HCT116 (cell line): ENCODE results near the gene GATAD2B. TPM values are rescaled to one million over a fixed set of nuclear protein-coding genes. Genes with fewer than 3 reads are reported as not detected.

Experiments
- ATAC-seq: fragments of 200-7000 bp; cut with Tn5 transposase; 2 replicates; pipeline ENCODE4 v1.9.1; 2020; ENCODE audit warnings: mild to moderate bottlenecking, moderate library complexity
- BruUV-seq: library from RNA; stranded (reverse); fragments of 400-500 nt; replicated peaks from 2 replicates; lab custom pipeline; 2021; lab: Mats Ljungman, UMichigan
- CTCF ChIA-PET: fragments of 300-600 bp; sonication (Branson Sonifier 250); formaldehyde crosslinking; loops from one replicate; lab custom pipeline; 2021; ENCODE audit warnings: antibody characterized with exemption; lab: Charles Lee
- POLR2A ChIA-PET: fragments of 300-600, 350-600 bp; sonication (Branson Sonifier 250); formaldehyde crosslinking; loops from one replicate; lab custom pipeline; 2021; ENCODE audit warnings: antibody characterized with exemption; lab: Charles Lee
- RAD21 ChIA-PET, 2 experiments: fragments of 300-600 bp; sonication (Branson Sonifier 250); formaldehyde crosslinking; loops; one replicate each; lab custom pipeline; 2023; ENCODE audit warnings: low total read pairs in 2 of 2; ENCODE audit not compliant: uncharacterized antibody in 2 of 2, unreplicated experiment in 2 of 2, low non-redundant PET in 1 of 2; lab: Charles Lee
- DNase-seq: peaks from one replicate; pipeline ENCODE4 v3.0.0-alpha.2; 2010; ENCODE audit warnings: low read depth, low spot score
- H2AFZ ChIP-seq: fragments of 200-600 bp; shearing (Covaris generic), sonication (generic); 2 replicates; pipeline ENCODE4 v1.6.1; 2017; ENCODE audit warnings: low read depth, mixed run types, mixed read lengths, antibody characterized with exemption, low read length; ENCODE audit not compliant: poor library complexity, severe bottlenecking
- H3K27ac ChIP-seq: 2 replicates; pipeline ENCODE4 v1.5.1; 2012; ENCODE audit warnings: low read depth, low read length
- H3K27me3 ChIP-seq: fragments of 200-600 bp; sonication (generic); 2 replicates; pipeline ENCODE4 v1.6.1; 2016; ENCODE audit warnings: mixed run types, low read length, mixed read lengths; ENCODE audit not compliant: insufficient read depth
- H3K36me3 ChIP-seq, 2 experiments: fragments of 200-500 bp in 1 of 2; fragments of 200-600 bp in 1 of 2; sonication (Bioruptor generic) in 1 of 2; sonication (generic) in 1 of 2; 2 replicates each; pipeline versions ENCODE4 v1.5.1 to v1.6.1; 2014 to 2016; ENCODE audit warnings: low read length in 2 of 2, inconsistent platforms in 1 of 2, mixed read lengths in 1 of 2, mixed run types in 1 of 2; ENCODE audit not compliant: insufficient read depth in 2 of 2, control insufficient read depth in 1 of 2
- H3K4me1 ChIP-seq, 2 experiments: fragments of 200-600 bp in 1 of 2; sonication (generic) in 1 of 2; 2 replicates each; pipeline versions ENCODE4 v1.5.1 to v1.6.1; 2012 to 2017; ENCODE audit warnings: low read length in 2 of 2, inconsistent platforms in 1 of 2, mild to moderate bottlenecking in 1 of 2, mixed read lengths in 1 of 2, mixed run types in 1 of 2, moderate library complexity in 1 of 2; ENCODE audit not compliant: insufficient read depth in 2 of 2, control insufficient read depth in 1 of 2
- H3K4me2 ChIP-seq: fragments of 200-600 bp; sonication (generic); 2 replicates; pipeline ENCODE4 v1.6.1; 2017; ENCODE audit warnings: mixed run types, low read length, mixed read lengths
- H3K4me3 ChIP-seq, 2 experiments: fragments of 200-600 bp in 1 of 2; sonication (generic) in 1 of 2; replicated peaks in 1 of 2; 2 replicates each; pipeline ENCODE4 v1.5.1; 2011 to 2016; ENCODE audit warnings: low read length in 2 of 2, control low read depth in 1 of 2, low read depth in 1 of 2, mild to moderate bottlenecking in 1 of 2, mixed read lengths in 1 of 2, mixed run types in 1 of 2
- H3K79me2 ChIP-seq: fragments of 200-600 bp; sonication (generic); 2 replicates; pipeline ENCODE4 v1.6.1; 2017; ENCODE audit warnings: mild to moderate bottlenecking, mixed run types, low read length, moderate library complexity, mixed read lengths; ENCODE audit not compliant: insufficient read depth
- H3K9ac ChIP-seq: fragments of 200-600 bp; sonication (generic); 2 replicates; pipeline ENCODE4 v1.6.1; 2016; ENCODE audit warnings: low read length, mixed read lengths
- H3K9me2 ChIP-seq: fragments of 200-600 bp; sonication (generic), shearing (Covaris generic); 2 replicates; pipeline ENCODE4 v1.6.1; 2017; ENCODE audit warnings: mixed run types, mild to moderate bottlenecking, moderate library complexity; ENCODE audit not compliant: insufficient read depth
- H3K9me3 ChIP-seq, 2 experiments: fragments of 200-500 bp in 1 of 2; fragments of 200-600 bp in 1 of 2; sonication (Bioruptor generic) in 1 of 2; sonication (generic) in 1 of 2; 2 replicates each; pipeline ENCODE4 v1.6.1; 2014 to 2017; ENCODE audit warnings: low read length in 2 of 2, mixed read lengths in 2 of 2, inconsistent platforms in 1 of 2, low read depth in 1 of 2, mild to moderate bottlenecking in 1 of 2, mixed run types in 1 of 2, moderate library complexity in 1 of 2; ENCODE audit not compliant: control insufficient read depth in 1 of 2, insufficient read depth in 1 of 2
- H4K20me1 ChIP-seq: fragments of 200-600 bp; sonication (generic), shearing (Covaris generic); 2 replicates; pipeline ENCODE4 v1.6.1; 2017; ENCODE audit warnings: mixed run types, mild to moderate bottlenecking, moderate library complexity; ENCODE audit not compliant: insufficient read depth
- ATF3 ChIP-seq: IDR thresholded peaks from 2 replicates; pipeline ENCODE4 v1.6.1; 2012
- CBX3 ChIP-seq: IDR thresholded peaks from 2 replicates; pipeline ENCODE4 v1.6.1; 2012; ENCODE audit warnings: low read depth
- EZH2 ChIP-seq: fragments of 200-600 bp; sonication (generic); IDR thresholded peaks from 2 replicates; pipeline ENCODE4 v1.6.1; 2017; ENCODE audit warnings: antibody characterized with exemption, mixed run types
- EZH2phosphoT487 ChIP-seq: fragments of 200-600 bp; IDR thresholded peaks from 2 replicates; pipeline ENCODE4 v1.6.1; 2018; ENCODE audit warnings: antibody characterized with exemption, borderline replicate concordance
- JUND ChIP-seq: IDR thresholded peaks from 2 replicates; pipeline ENCODE4 v1.6.1; 2012
- MAX ChIP-seq: IDR thresholded peaks from 2 replicates; pipeline ENCODE4 v1.6.1; 2012
- RAD21 ChIP-seq: IDR thresholded peaks from 2 replicates; pipeline ENCODE4 v1.6.1; 2012; ENCODE audit warnings: low read depth, mild to moderate bottlenecking
- SIN3A ChIP-seq: IDR thresholded peaks from 2 replicates; pipeline ENCODE4 v1.6.1; 2012; ENCODE audit warnings: low read depth
- SP1 ChIP-seq: IDR thresholded peaks from 2 replicates; pipeline ENCODE4 v1.6.1; 2012; ENCODE audit warnings: low read depth
- SRF ChIP-seq: IDR thresholded peaks from 2 replicates; pipeline ENCODE4 v1.6.1; 2012; ENCODE audit warnings: low read depth
- YY1 ChIP-seq: IDR thresholded peaks from 2 replicates; pipeline ENCODE4 v1.6.1; 2011; ENCODE audit warnings: low read length, low read depth, moderate library complexity, mild to moderate bottlenecking; ENCODE audit not compliant: insufficient replicate concordance; ENCODE audit errors: extremely low read depth
- ZBTB33 ChIP-seq: IDR thresholded peaks from 2 replicates; pipeline ENCODE4 v1.6.1; 2011; ENCODE audit warnings: mild to moderate bottlenecking, low read length, moderate library complexity; ENCODE audit not compliant: insufficient replicate concordance; ENCODE audit errors: extremely low read depth
- ZFX ChIP-seq: fragments of 450-650 bp; IDR thresholded peaks from 2 replicates; pipeline ENCODE4 v1.6.1; 2017
- ZNF274 ChIP-seq: fragments of 200-500 bp; sonication (Bioruptor generic); IDR thresholded peaks from 2 replicates; pipeline ENCODE4 v1.6.1; 2014; ENCODE audit warnings: mild to moderate bottlenecking, low read depth, low read length, inconsistent platforms
- intact Hi-C: fragments of 100-400 bp; cut with micrococcal nuclease; formaldehyde crosslinking; loops from 2 replicates; pipeline ENCODE4 v1.10.0; 2022
- total RNA-seq: library from RNA; stranded (reverse); gene quantifications from one replicate; pipeline ENCODE4 v1.2.1, GENCODE V29; 2021; ENCODE audit not compliant: unreplicated experiment

GATAD2B gene
- total RNA-seq, 1 experiment from 2014 or later, result 50.2 TPM

GRCh38 chr1:153968408-153968807 lies 45.6 kb upstream of the GATAD2B start (continued):
- no peak for TF ChIP-seq ZNF274

GRCh38 chr1:153968000-153968363 lies 45.2 kb upstream of the GATAD2B start:
- peak overlapping the region; percentile 68 to 79 for H3K4me3 ChIP-seq
- DNase-seq, result no peak
- POLR2A ChIA-PET, result interaction anchor here (1.2 to 3.3 kb wide), 10 partner anchors 9 to 355 kb away, joined by 3 to 38 read pairs (median 6); partner anchors contain the start of genes CHTOP, CRTC2, DENND4B and JTB
- no peaks in the 10 kb centered on the region for H3K9me3 ChIP-seq
- H3K79me2 ChIP-seq, result peaks cover 10% of the 10 kb centered on the region
- H3K27me3 ChIP-seq, result no peaks in the 10 kb centered on the region
- CTCF ChIA-PET, result interaction anchor here (1.1 to 2.5 kb wide), 7 partner anchors 9 to 169 kb away, joined by 4 to 14 read pairs (median 7); partner anchors contain the start of genes CRTC2, DENND4B, GATAD2B and JTB
- no peaks in the 10 kb centered on the region for H3K9me2 ChIP-seq
- H3K9ac ChIP-seq, result peak overlapping the region; percentile 94
- H2AFZ ChIP-seq, result peak overlapping the region; percentile 74
- ATAC-seq, result 0 out of 2 replicates have a peak, but pooled peaks have one; percentile 7
- H3K36me3 ChIP-seq, result no peaks in the 10 kb centered on the region
- RAD21 ChIA-PET, result interaction anchor here in 1 of 2 experiments (1.1 kb wide), 1 partner anchor 9 kb away, joined by 3 read pairs; no protein-coding TSS in a partner anchor
- H4K20me1 ChIP-seq, result no peaks in the 10 kb centered on the region
- peak overlapping the region; percentile 90 for H3K27ac ChIP-seq
- BruUV-seq, result no TSS peak
- intact Hi-C loops, result loop anchor here (5.0 kb wide), 1 partner anchor 171 kb away; no protein-coding TSS in a partner anchor
- peaks cover 18 to 44% of the 10 kb centered on the region in 2 experiments for H3K4me1 ChIP-seq
- TF ChIP-seq EZH2phosphoT487, result no peak
- no peak for TF ChIP-seq SRF
- no peak for TF ChIP-seq SP1
- no peak for TF ChIP-seq SIN3A
- TF ChIP-seq EZH2, result no peak
- no peak for TF ChIP-seq ZBTB33
- no peak for TF ChIP-seq JUND
- no peak for TF ChIP-seq RAD21
- no peak for TF ChIP-seq ZFX
- no peak for TF ChIP-seq CBX3
- no peak for TF ChIP-seq YY1
- TF ChIP-seq MAX, result no peak
- no peak for TF ChIP-seq ATF3
- H3K4me2 ChIP-seq, result peak overlapping the region; percentile 97
